ENCODE measurements around the gene ROR2.

GRCh38 chr9:91840882-91841281 lies 109.1 kb downstream of the ROR2 start:
- TF ChIP-seq CTCF (IDR thresholded peaks at IDR 0.05) (no peak), POLR2A (IDR thresholded peaks at IDR 0.05) (no peak)
